A549 (cell line): Measurements from ENCODE around the gene STX18. TPM values are rescaled to one million over a fixed set of nuclear protein-coding genes. Genes with fewer than 3 reads are reported as not detected.

Experiments used
- ATAC-seq, 2 experiments: fragments of 200-7000 bp in 1 of 2; fragments of >200 bp in 1 of 2; cut with Nextera tagmentation in 1 of 2; cut with Tn5 transposase in 1 of 2; 3 replicates each; pipeline versions ENCODE4 v1.8.0 to v1.9.1; 2018 to 2020; ENCODE audit warnings: mild to moderate bottlenecking in 1 of 2, moderate library complexity in 1 of 2
- CTCF ChIA-PET: fragments of 300-600 bp; sonication (Branson Sonifier 250); formaldehyde crosslinking; extraction: SDS; loops from one replicate; lab custom pipeline; 2021; ENCODE audit warnings: antibody characterized with exemption, inconsistent platforms; lab: Yijun Ruan, JAX
- POLR2A ChIA-PET: fragments of 350-600 bp; formaldehyde crosslinking; extraction: SDS; loops from one replicate; lab custom pipeline; 2021; ENCODE audit warnings: antibody characterized with exemption, inconsistent platforms; lab: Yijun Ruan, JAX
- DNase-seq, 2 experiments: peaks; one replicate each; pipeline versions ENCODE4 v3.0.0 to v3.0.0-alpha.2; 2011 to 2016; ENCODE audit warnings: low read depth in 1 of 2, low spot score in 1 of 2
- FAIRE-seq: peaks from 2 replicates; lab custom pipeline; 2011; peaks lifted over from hg19 to GRCh38; lab: Jason Lieb, UNC
- H3K27ac ChIP-seq, 2 experiments: fragments of >200 bp; sonication (Bioruptor Twin); formaldehyde crosslinking; 3 replicates each; pipeline ENCODE4 v1.5.1; 2016 to 2017
- H3K4me1 ChIP-seq: fragments of >200 bp; sonication (Bioruptor Twin); formaldehyde crosslinking; 3 replicates; pipeline ENCODE4 v1.6.1; 2016
- H3K4me2 ChIP-seq: fragments of >200 bp; sonication (Bioruptor Twin); formaldehyde crosslinking; 3 replicates; pipeline ENCODE4 v1.6.1; 2016
- H3K4me3 ChIP-seq: fragments of >200 bp; sonication (Bioruptor Twin); formaldehyde crosslinking; 3 replicates; pipeline ENCODE4 v1.5.1; 2016
- H3K9me3 ChIP-seq: fragments of >200 bp; sonication (Bioruptor Twin); formaldehyde crosslinking; 3 replicates; pipeline ENCODE4 v1.6.1; 2016
- CBX8 ChIP-seq: fragments of 200-600 bp; sonication (generic); IDR thresholded peaks from 2 replicates; pipeline ENCODE4 v1.6.1; 2016
- CHD2 ChIP-seq: fragments of 150-350 bp; IDR thresholded peaks from 2 replicates; pipeline ENCODE4 v1.6.1; 2014; ENCODE audit warnings: low read length; ENCODE audit not compliant: partially characterized antibody
- CHD4 ChIP-seq: fragments of 200-600 bp; sonication (generic); IDR thresholded peaks from 2 replicates; pipeline ENCODE4 v1.6.1; 2016; ENCODE audit warnings: antibody characterized with exemption, mild to moderate bottlenecking, borderline replicate concordance
- EHF ChIP-seq: fragments of 250-450 bp; sonication (Bioruptor Pico); IDR thresholded peaks from 2 replicates; pipeline ENCODE4 v1.5.0; 2020; ENCODE audit warnings: mild to moderate bottlenecking
- EHMT2 ChIP-seq: fragments of 200-600 bp; sonication (generic); IDR thresholded peaks from 2 replicates; pipeline ENCODE4 v1.6.1; 2016; ENCODE audit warnings: antibody characterized with exemption, low read depth, mild to moderate bottlenecking, moderate library complexity
- ESRRA ChIP-seq: fragments of 150-350 bp; IDR thresholded peaks from 2 replicates; pipeline ENCODE4 v1.6.1; 2014; ENCODE audit warnings: mild to moderate bottlenecking, low read length, borderline replicate concordance
- FOSB ChIP-seq: fragments of 250-450 bp; sonication (Bioruptor Pico); IDR thresholded peaks from 2 replicates; pipeline ENCODE4 v1.5.0; 2020; ENCODE audit warnings: mild to moderate bottlenecking, moderate library complexity
- HDAC2 ChIP-seq: fragments of 200-600 bp; sonication (generic); IDR thresholded peaks from 2 replicates; pipeline ENCODE4 v1.6.1; 2016
- HOXA7 ChIP-seq: fragments of 250-450 bp; sonication (Bioruptor Pico); IDR thresholded peaks from 2 replicates; pipeline ENCODE4 v1.5.0; 2020; ENCODE audit warnings: mild to moderate bottlenecking, moderate library complexity
- HOXB13 ChIP-seq: fragments of 250-450 bp; sonication (Bioruptor Pico); IDR thresholded peaks from 2 replicates; pipeline ENCODE4 v1.5.0; 2020; ENCODE audit warnings: low read depth, mild to moderate bottlenecking, moderate library complexity
- HOXB5 ChIP-seq: fragments of 250-450 bp; sonication (Bioruptor Pico); IDR thresholded peaks from 2 replicates; pipeline ENCODE4 v1.5.0; 2020; ENCODE audit warnings: mild to moderate bottlenecking, moderate library complexity
- MAFK ChIP-seq: fragments of 450-650 bp; IDR thresholded peaks from 2 replicates; pipeline ENCODE4 v1.6.1; 2014; ENCODE audit not compliant: partially characterized antibody
- MAZ ChIP-seq: fragments of 150-350 bp; IDR thresholded peaks from 2 replicates; pipeline ENCODE4 v1.6.1; 2014; ENCODE audit warnings: antibody characterized with exemption, low read depth, low read length, borderline replicate concordance
- NPAS2 ChIP-seq: fragments of 250-450 bp; sonication (Bioruptor Pico); IDR thresholded peaks from 2 replicates; pipeline ENCODE4 v1.8.0; 2022; ENCODE audit warnings: mild to moderate bottlenecking, moderate library complexity, borderline replicate concordance
- POLR2AphosphoS2 ChIP-seq: conservative IDR thresholded peaks from 2 replicates; pipeline ENCODE4 v1.6.1; 2012; ENCODE audit warnings: low read length, improper control_type of control experiment, inconsistent platforms
- RARB ChIP-seq: fragments of 250-450 bp; sonication (Bioruptor Pico); IDR thresholded peaks from 2 replicates; pipeline ENCODE4 v1.8.0; 2021; ENCODE audit warnings: mild to moderate bottlenecking, moderate library complexity
- RFX5 ChIP-seq: fragments of 450-650 bp; IDR thresholded peaks from 2 replicates; pipeline ENCODE4 v1.7.1; 2014; ENCODE audit warnings: antibody characterized with exemption, mild to moderate bottlenecking, moderate library complexity
- SMC3 ChIP-seq: fragments of >200 bp; sonication (Bioruptor Twin); formaldehyde crosslinking; IDR thresholded peaks from 3 replicates; pipeline ENCODE4 v1.6.1; 2018; ENCODE audit warnings: inconsistent platforms
- SREBF2 ChIP-seq: fragments of 450-650 bp; IDR thresholded peaks from 2 replicates; pipeline ENCODE4 v1.6.1; 2014; ENCODE audit warnings: mild to moderate bottlenecking, moderate library complexity
- TFCP2L1 ChIP-seq: fragments of 250-450 bp; sonication (Bioruptor Pico); IDR thresholded peaks from 2 replicates; pipeline ENCODE4 v1.5.0; 2021; ENCODE audit warnings: mild to moderate bottlenecking
- ZC3H11A ChIP-seq: fragments of 450-650 bp; IDR thresholded peaks from 2 replicates; pipeline ENCODE4 v1.6.1; 2014; ENCODE audit warnings: antibody characterized with exemption, mild to moderate bottlenecking
- ZNF302 ChIP-seq: fragments of 250-450 bp; sonication (Bioruptor Pico); IDR thresholded peaks from 2 replicates; pipeline ENCODE4 v1.9.0; 2021; ENCODE audit warnings: inconsistent platforms, mild to moderate bottlenecking, moderate library complexity
- ZSCAN20 ChIP-seq: fragments of 250-450 bp; sonication (Bioruptor Pico); IDR thresholded peaks from 2 replicates; pipeline ENCODE4 v1.8.0; 2022; ENCODE audit warnings: mild to moderate bottlenecking, moderate library complexity
- WGBS: methylation state at CpG from one replicate; pipeline ENCODE4 v1.1.6; 2017; ENCODE audit errors: missing lambda C conversion rate; 5-methylcytosine and 5-hydroxymethylcytosine counted together
- polyA plus RNA-seq, 4 experiments: library from polyadenylated mRNA; depleted of rRNA in 3 of 4; stranded (reverse); fragments of >200 nt; fragmentation: RNase III in 1 of 4; extraction: RNeasy Plus Mini Kit Qiagen cat#74134 plus additional on column Dnase treatment in 1 of 4; gene quantifications; 2 replicates in 3 of 4; 3 replicates in 1 of 4; pipeline ENCODE4 v1.2.3, GENCODE V29; 2011 to 2017
- TF ChIP-seq, protein P1 (sequence below): IDR thresholded peaks from 2 replicates; pipeline ENCODE4 v1.6.1; 2012; ENCODE audit warnings: low read depth, borderline replicate concordance
- TF ChIP-seq, protein P2 (sequence below): fragments of 450-650 bp; IDR thresholded peaks from 2 replicates; pipeline ENCODE4 v1.6.1; 2014; ENCODE audit warnings: antibody characterized with exemption
- TF ChIP-seq, protein P3 (sequence below): fragments of >200 bp; sonication (Bioruptor Twin); formaldehyde crosslinking; IDR thresholded peaks from 3 replicates; pipeline ENCODE4 v1.5.1; 2016

Gene STX18
- polyA plus RNA-seq, 2 of the 4 experiments (the other 2 are of a cell fraction), result 13.4 to 19.6 TPM

DNA sequence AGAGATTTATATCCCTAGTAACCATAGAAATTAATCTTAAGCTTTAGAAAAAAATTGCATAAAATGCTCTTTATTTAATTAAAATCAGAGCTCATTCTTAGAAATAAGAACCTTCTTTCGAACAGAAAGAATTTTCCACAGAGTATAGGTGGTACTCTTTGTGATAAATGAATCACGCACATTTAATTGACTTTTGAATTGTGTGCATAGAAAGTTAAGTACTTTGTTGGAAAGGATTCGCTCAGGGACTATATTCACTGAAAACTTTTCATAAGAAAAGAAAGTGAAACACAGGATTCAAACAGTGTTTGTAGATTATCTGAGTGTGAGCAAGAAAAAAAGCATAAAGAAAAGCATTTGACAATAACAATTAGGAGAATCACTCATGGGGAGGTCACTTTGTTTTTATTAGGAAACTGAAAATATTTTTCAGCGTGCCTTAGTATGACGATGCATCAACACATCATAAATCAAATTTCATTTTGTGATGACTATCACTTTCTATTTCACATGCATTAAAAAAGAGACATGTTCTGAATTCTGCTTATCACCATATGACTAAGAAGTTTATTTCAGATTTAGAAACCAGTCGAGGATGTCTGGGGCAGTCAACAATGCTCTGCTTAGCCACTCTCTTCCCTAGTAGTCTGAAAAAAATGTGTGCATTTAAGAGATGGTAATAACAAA is 49.5 kb downstream of the STX18 start:
- POLR2A ChIA-PET, result no interaction called here
- H3K27ac ChIP-seq, result no peak overlapping the region
- WGBS, result 66% methylated on average over 6 of the region's 6 CpGs
- no peak for DNase-seq
- CTCF ChIA-PET, result no interaction called here
- TF ChIP-seq ZNF302, result no peak
- no peak for TF ChIP-seq MAFK
- no peak for TF ChIP-seq FOSB (CRISPR knock-in tag)
- no peak for TF ChIP-seq HOXB13
- no peak for TF ChIP-seq SREBF2
- TF ChIP-seq EHMT2, result no peak
- TF ChIP-seq, protein P1, sequence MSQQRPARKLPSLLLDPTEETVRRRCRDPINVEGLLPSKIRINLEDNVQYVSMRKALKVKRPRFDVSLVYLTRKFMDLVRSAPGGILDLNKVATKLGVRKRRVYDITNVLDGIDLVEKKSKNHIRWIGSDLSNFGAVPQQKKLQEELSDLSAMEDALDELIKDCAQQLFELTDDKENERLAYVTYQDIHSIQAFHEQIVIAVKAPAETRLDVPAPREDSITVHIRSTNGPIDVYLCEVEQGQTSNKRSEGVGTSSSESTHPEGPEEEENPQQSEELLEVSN, result no peak
- no peak for TF ChIP-seq HOXB5 (CRISPR knock-in tag)
- no peak for TF ChIP-seq MAZ
- TF ChIP-seq CHD2, result no peak
- no peak for TF ChIP-seq ZC3H11A
- no peak for TF ChIP-seq RARB
- TF ChIP-seq NPAS2 (CRISPR knock-in tag), result no peak
- no peak for TF ChIP-seq HOXA7 (CRISPR knock-in tag)
- TF ChIP-seq ESRRA, result no peak
- TF ChIP-seq POLR2AphosphoS2, result no peak
- no peak for TF ChIP-seq CBX8
- TF ChIP-seq RFX5, result no peak
- TF ChIP-seq, protein P2, sequence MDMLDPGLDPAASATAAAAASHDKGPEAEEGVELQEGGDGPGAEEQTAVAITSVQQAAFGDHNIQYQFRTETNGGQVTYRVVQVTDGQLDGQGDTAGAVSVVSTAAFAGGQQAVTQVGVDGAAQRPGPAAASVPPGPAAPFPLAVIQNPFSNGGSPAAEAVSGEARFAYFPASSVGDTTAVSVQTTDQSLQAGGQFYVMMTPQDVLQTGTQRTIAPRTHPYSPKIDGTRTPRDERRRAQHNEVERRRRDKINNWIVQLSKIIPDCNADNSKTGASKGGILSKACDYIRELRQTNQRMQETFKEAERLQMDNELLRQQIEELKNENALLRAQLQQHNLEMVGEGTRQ, result no peak
- TF ChIP-seq, all 56 proteins: peak for 0
- H3K4me2 ChIP-seq, result no peak overlapping the region
- H3K4me3 ChIP-seq, result no peak overlapping the region
- FAIRE-seq (no peak), ATAC-seq (no peak)
- no peaks in the 10 kb centered on the region for H3K9me3 ChIP-seq
- peaks cover 15% of the 10 kb centered on the region for H3K4me1 ChIP-seq

DNA sequence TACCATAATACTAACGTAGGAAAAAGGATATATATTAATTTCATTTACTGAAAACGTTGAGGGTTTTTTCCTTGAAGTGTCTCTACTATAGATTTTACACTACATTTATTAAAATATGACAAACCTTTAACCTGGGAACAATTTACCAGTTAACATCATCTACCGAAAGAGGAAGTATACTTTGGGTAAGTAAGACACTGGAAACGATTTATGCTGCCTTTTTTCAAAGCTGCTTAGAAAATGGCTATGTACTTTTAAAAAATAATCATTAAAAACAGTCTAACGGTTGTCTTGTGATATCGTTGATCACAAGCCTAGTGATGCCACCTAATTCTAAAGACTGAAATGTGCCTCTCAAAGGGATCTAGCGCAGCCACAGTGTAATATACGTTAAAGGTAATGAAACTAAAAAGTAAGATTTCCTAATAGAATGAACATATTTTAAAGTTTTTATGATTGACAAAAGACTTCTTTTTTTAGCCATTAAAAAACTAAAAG is 50.4 kb downstream of the STX18 start:
- ChIA-PET CTCF (no interaction called here), POLR2A (no interaction called here)
- H3K4me3 ChIP-seq, result no peak overlapping the region
- FAIRE-seq, result no peak
- H3K4me2 ChIP-seq, result no peak overlapping the region
- peaks cover 15% of the 10 kb centered on the region for H3K4me1 ChIP-seq
- no peak for DNase-seq
- no peak overlapping the region for H3K27ac ChIP-seq
- WGBS, result 89% methylated on average over 8 of the region's 8 CpGs
- no peak for ATAC-seq
- H3K9me3 ChIP-seq, result no peaks in the 10 kb centered on the region
- TF ChIP-seq ZC3H11A (no peak), SREBF2 (no peak), HOXB13 (no peak), POLR2AphosphoS2 (no peak), TFCP2L1 (CRISPR knock-in tag) (no peak), CHD4 (no peak), NPAS2 (CRISPR knock-in tag) (no peak), ZSCAN20 (CRISPR knock-in tag) (no peak), SMC3 (no peak), RARB (no peak), FOSB (CRISPR knock-in tag) (no peak), CBX8 (no peak), HDAC2 (no peak), MAFK (no peak), EHF (CRISPR knock-in tag) (no peak), ESRRA (no peak), MAZ (no peak)
- TF ChIP-seq, protein P3, sequence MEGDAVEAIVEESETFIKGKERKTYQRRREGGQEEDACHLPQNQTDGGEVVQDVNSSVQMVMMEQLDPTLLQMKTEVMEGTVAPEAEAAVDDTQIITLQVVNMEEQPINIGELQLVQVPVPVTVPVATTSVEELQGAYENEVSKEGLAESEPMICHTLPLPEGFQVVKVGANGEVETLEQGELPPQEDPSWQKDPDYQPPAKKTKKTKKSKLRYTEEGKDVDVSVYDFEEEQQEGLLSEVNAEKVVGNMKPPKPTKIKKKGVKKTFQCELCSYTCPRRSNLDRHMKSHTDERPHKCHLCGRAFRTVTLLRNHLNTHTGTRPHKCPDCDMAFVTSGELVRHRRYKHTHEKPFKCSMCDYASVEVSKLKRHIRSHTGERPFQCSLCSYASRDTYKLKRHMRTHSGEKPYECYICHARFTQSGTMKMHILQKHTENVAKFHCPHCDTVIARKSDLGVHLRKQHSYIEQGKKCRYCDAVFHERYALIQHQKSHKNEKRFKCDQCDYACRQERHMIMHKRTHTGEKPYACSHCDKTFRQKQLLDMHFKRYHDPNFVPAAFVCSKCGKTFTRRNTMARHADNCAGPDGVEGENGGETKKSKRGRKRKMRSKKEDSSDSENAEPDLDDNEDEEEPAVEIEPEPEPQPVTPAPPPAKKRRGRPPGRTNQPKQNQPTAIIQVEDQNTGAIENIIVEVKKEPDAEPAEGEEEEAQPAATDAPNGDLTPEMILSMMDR, result no peak
